HepG2 (cell line): Measurements from ENCODE around the gene ELF2. TPM values are rescaled to one million over a fixed set of nuclear protein-coding genes. Genes with fewer than 3 reads are reported as not detected.

Experiments
- ASH2L ChIP-seq: fragments of 300-600, 200-600 bp; sonication (generic); IDR thresholded peaks from 2 replicates; pipeline ENCODE4 v1.7.0; 2017; ENCODE audit warnings: low read depth, mild to moderate bottlenecking, moderate library complexity, mixed read lengths, low read length; ENCODE audit not compliant: insufficient read length
- BRD4 ChIP-seq: sonication (generic); formaldehyde crosslinking; IDR thresholded peaks from 2 replicates; pipeline ENCODE4 v1.4.0; 2020; ENCODE audit warnings: missing genetic modification reagents
- ERF ChIP-seq: IDR thresholded peaks from 2 replicates; pipeline ENCODE4 v1.6.1; 2018; ENCODE audit warnings: missing biosample characterization, missing genetic modification reagents
- EZH2 ChIP-seq: conservative IDR thresholded peaks from 2 replicates; pipeline ENCODE4 v1.6.1; 2012; ENCODE audit warnings: mild to moderate bottlenecking, low read depth, low read length, moderate library complexity
- HNRNPLL ChIP-seq: fragments of 200-400 bp; formaldehyde crosslinking; IDR thresholded peaks from 2 replicates; pipeline ENCODE4 v1.6.1; 2017; ENCODE audit warnings: mild to moderate bottlenecking, low read depth, low read length; ENCODE audit not compliant: poor library complexity, severe bottlenecking
- JUNB ChIP-seq: sonication (generic); formaldehyde crosslinking; IDR thresholded peaks from 2 replicates; pipeline ENCODE4 v1.8.0; 2022; ENCODE audit warnings: missing genetic modification reagents, mild to moderate bottlenecking, borderline replicate concordance
- KAT8 ChIP-seq: IDR thresholded peaks from 2 replicates; pipeline ENCODE4 v1.6.1; 2016; ENCODE audit warnings: missing genetic modification reagents, missing compliant biosample characterization
- KDM5A ChIP-seq: fragments of 200-600 bp; sonication (generic); IDR thresholded peaks from 2 replicates; pipeline ENCODE4 v1.7.0; 2018; ENCODE audit warnings: antibody characterized with exemption, mild to moderate bottlenecking, low read length, borderline replicate concordance
- MBD4 ChIP-seq: IDR thresholded peaks from 2 replicates; pipeline ENCODE4 v1.6.1; 2012; ENCODE audit warnings: low read length, inconsistent platforms, borderline replicate concordance
- NCOA2 ChIP-seq: sonication (generic); formaldehyde crosslinking; IDR thresholded peaks from 2 replicates; pipeline ENCODE4 v1.8.0; 2022; ENCODE audit warnings: inconsistent platforms
- NKX3-1 ChIP-seq: sonication (generic); formaldehyde crosslinking; IDR thresholded peaks from 2 replicates; pipeline ENCODE4 v1.5.0; 2020; ENCODE audit warnings: missing genetic modification reagents
- PHF20 ChIP-seq: sonication (generic); formaldehyde crosslinking; IDR thresholded peaks from 2 replicates; pipeline ENCODE4 v1.5.0; 2020; ENCODE audit warnings: mild to moderate bottlenecking, missing genetic modification reagents
- SCMH1 ChIP-seq: sonication (generic); formaldehyde crosslinking; IDR thresholded peaks from 2 replicates; pipeline ENCODE4 v1.9.0; 2021; ENCODE audit warnings: missing genetic modification reagents, mild to moderate bottlenecking, borderline replicate concordance
- SIN3B ChIP-seq: fragments of 150-350 bp; IDR thresholded peaks from 2 replicates; pipeline ENCODE4 v1.6.1; 2014; ENCODE audit warnings: low read length
- SMAD9 ChIP-seq: sonication (generic); formaldehyde crosslinking; IDR thresholded peaks from 2 replicates; pipeline ENCODE4 v1.5.1; 2020; ENCODE audit warnings: mild to moderate bottlenecking, missing genetic modification reagents
- ZNF670 ChIP-seq: sonication (generic); formaldehyde crosslinking; IDR thresholded peaks from 2 replicates; pipeline ENCODE4 v1.8.0; 2022; ENCODE audit warnings: mild to moderate bottlenecking, missing genetic modification reagents, borderline replicate concordance
- polyA plus RNA-seq, 8 experiments: library from polyadenylated mRNA; depleted of rRNA in 3 of 8; stranded (reverse) in 7 of 8; unstranded in 1 of 8; fragments of >200 nt; fragmentation: Illumina TruSeq in 4 of 8; extraction: Trizol in 4 of 8; gene quantifications; 2 replicates each; pipeline versions ENCODE4 v1.2.1 to v1.2.3, GENCODE V29; 2011 to 2016; ENCODE audit warnings: low read depth in 4 of 8, missing spikeins in 1 of 8, mixed read lengths in 1 of 8; ENCODE audit not compliant: insufficient read depth in 1 of 8
- total RNA-seq, 5 experiments: library from RNA; depleted of rRNA; stranded (reverse); fragments of >200 nt; fragmentation: Illumina TruSeq; extraction: Trizol; gene quantifications; 2 replicates each; pipeline ENCODE4 v1.2.3, GENCODE V29; 2016; ENCODE audit warnings: low read depth in 1 of 5
- TF ChIP-seq, protein P1 (sequence below): sonication (generic); formaldehyde crosslinking; IDR thresholded peaks from 2 replicates; pipeline ENCODE4 v1.4.0; 2020; ENCODE audit warnings: mild to moderate bottlenecking, low read depth, missing genetic modification reagents
- TF ChIP-seq, protein P2 (sequence below): sonication (generic); formaldehyde crosslinking; IDR thresholded peaks from 2 replicates; pipeline ENCODE4 v1.9.0; 2022; ENCODE audit warnings: low read depth, missing genetic modification reagents
- TF ChIP-seq, protein P3 (sequence below): conservative IDR thresholded peaks from 2 replicates; pipeline ENCODE4 v1.6.1; 2018; ENCODE audit warnings: missing genetic modification reagents
- TF ChIP-seq, protein P4 (sequence below), 2 experiments: sonication (generic) in 1 of 2; formaldehyde crosslinking in 1 of 2; IDR thresholded peaks; 2 replicates each; pipeline versions ENCODE4 v1.4.0 to v1.6.1; 2018 to 2020; ENCODE audit warnings: missing genetic modification reagents in 2 of 2, borderline replicate concordance in 1 of 2, low read depth in 1 of 2, mild to moderate bottlenecking in 1 of 2, missing biosample characterization in 1 of 2

The ELF2 gene
- total and polyA plus RNA-seq, 2 of the 13 experiments (the other 11 are each of a cell fraction or from before 2014, with no cell fraction given): 28.6 to 35.4 TPM

DNA sequence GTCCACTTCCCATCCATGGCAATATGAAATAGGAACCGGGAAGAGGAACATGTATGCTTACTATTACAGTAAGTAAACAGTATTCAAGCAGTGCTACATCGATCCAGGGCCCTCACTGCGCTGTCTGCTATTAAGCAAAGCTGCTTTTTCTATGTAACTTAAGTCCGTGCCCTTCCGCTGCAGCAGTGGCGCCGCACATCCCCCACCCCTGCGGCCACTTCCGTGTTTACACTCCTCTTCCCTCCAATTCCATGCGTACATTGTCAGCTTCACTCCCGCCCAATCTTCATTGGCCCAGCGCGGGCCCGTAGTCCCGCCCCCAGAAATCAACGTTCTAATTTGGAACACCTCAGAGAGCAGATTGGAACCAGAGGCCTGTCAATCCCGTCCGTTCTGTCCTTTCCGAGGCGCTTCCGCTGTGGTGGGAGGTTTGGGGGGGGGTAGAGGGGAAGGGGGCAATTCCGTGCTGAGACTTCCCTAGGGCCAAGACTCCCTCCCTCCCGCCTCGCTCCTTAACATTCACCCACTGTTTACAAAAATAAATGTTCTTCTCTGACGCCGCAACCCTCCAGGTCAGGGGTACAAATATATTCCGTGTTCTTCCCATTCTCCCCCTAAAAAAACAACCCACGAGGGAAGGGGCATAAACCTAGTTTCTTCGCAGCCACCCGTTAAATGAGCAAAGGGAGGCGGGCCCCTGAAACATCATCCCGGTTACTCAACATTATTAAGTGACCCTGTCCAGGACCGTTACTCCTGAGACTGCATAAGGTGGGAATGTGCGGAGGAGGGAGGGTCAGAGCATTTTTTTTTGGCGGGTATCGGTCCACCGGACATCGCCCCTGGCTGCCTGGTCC, 94.0 kb downstream of the ELF2 start (continued):
- TF ChIP-seq NCOA2 (CRISPR knock-in tag) (peak; percentile 46), KDM5A (no peak; the same call in 1 of the 2 replicates), SIN3B (peak; percentile 29; the same call in 1 of the 2 replicates), ERF (CRISPR knock-in tag) (peak; percentile 74; the same call in 1 of the 2 replicates), EZH2 (no peak), MBD4 (no peak), BRD4 (CRISPR knock-in tag) (no peak), KAT8 (CRISPR knock-in tag) (peak; percentile 96), ZNF670 (CRISPR knock-in tag) (0 out of 2 replicates have a peak, but pooled peaks have one; percentile 68), NKX3-1 (CRISPR knock-in tag) (no peak), SMAD9 (CRISPR knock-in tag) (no peak), ASH2L (peak; percentile 71), JUNB (CRISPR knock-in tag) (no peak), HNRNPLL (peak; percentile 57), SCMH1 (no peak), PHF20 (CRISPR knock-in tag) (peak; percentile 80)
- TF ChIP-seq, protein P1, sequence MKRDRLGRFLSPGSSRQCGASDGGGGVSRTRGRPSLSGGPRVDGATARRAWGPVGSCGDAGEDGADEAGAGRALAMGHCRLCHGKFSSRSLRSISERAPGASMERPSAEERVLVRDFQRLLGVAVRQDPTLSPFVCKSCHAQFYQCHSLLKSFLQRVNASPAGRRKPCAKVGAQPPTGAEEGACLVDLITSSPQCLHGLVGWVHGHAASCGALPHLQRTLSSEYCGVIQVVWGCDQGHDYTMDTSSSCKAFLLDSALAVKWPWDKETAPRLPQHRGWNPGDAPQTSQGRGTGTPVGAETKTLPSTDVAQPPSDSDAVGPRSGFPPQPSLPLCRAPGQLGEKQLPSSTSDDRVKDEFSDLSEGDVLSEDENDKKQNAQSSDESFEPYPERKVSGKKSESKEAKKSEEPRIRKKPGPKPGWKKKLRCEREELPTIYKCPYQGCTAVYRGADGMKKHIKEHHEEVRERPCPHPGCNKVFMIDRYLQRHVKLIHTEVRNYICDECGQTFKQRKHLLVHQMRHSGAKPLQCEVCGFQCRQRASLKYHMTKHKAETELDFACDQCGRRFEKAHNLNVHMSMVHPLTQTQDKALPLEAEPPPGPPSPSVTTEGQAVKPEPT: no peak
- TF ChIP-seq, protein P2, sequence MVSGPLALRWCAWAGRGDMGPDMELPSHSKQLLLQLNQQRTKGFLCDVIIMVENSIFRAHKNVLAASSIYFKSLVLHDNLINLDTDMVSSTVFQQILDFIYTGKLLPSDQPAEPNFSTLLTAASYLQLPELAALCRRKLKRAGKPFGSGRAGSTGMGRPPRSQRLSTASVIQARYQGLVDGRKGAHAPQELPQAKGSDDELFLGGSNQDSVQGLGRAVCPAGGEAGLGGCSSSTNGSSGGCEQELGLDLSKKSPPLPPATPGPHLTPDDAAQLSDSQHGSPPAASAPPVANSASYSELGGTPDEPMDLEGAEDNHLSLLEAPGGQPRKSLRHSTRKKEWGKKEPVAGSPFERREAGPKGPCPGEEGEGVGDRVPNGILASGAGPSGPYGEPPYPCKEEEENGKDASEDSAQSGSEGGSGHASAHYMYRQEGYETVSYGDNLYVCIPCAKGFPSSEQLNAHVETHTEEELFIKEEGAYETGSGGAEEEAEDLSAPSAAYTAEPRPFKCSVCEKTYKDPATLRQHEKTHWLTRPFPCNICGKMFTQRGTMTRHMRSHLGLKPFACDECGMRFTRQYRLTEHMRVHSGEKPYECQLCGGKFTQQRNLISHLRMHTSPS (CRISPR knock-in tag): no peak
- TF ChIP-seq, protein P3, sequence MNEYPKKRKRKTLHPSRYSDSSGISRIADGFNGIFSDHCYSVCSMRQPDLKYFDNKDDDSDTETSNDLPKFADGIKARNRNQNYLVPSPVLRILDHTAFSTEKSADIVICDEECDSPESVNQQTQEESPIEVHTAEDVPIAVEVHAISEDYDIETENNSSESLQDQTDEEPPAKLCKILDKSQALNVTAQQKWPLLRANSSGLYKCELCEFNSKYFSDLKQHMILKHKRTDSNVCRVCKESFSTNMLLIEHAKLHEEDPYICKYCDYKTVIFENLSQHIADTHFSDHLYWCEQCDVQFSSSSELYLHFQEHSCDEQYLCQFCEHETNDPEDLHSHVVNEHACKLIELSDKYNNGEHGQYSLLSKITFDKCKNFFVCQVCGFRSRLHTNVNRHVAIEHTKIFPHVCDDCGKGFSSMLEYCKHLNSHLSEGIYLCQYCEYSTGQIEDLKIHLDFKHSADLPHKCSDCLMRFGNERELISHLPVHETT (CRISPR knock-in tag): peak; percentile 71; the same call in 1 of the 2 replicates
- TF ChIP-seq, protein P4, sequence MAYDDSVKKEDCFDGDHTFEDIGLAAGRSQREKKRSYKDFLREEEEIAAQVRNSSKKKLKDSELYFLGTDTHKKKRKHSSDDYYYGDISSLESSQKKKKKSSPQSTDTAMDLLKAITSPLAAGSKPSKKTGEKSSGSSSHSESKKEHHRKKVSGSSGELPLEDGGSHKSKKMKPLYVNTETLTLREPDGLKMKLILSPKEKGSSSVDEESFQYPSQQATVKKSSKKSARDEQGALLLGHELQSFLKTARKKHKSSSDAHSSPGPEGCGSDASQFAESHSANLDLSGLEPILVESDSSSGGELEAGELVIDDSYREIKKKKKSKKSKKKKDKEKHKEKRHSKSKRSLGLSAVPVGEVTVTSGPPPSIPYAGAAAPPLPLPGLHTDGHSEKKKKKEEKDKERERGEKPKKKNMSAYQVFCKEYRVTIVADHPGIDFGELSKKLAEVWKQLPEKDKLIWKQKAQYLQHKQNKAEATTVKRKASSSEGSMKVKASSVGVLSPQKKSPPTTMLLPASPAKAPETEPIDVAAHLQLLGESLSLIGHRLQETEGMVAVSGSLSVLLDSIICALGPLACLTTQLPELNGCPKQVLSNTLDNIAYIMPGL (CRISPR knock-in tag; IDR thresholded peaks at IDR 0.05; ENCODE audit: borderline replicate concordance in 1 of 2, low read depth in 1 of 2): peak in 1 of 2 experiments; percentile 80; a peak in 2 of 4 replicates
